ENCODE data around the gene BRF1.
A peak's percentile ranks its signal among the peaks of the same experiment; 100 is the strongest.
"Not testable (repeated sequence)": the region's sequence is repeated elsewhere in the genome, so short reads cannot be mapped to it uniquely, and the experiment has no call there.

Gene BRF1

DNA sequence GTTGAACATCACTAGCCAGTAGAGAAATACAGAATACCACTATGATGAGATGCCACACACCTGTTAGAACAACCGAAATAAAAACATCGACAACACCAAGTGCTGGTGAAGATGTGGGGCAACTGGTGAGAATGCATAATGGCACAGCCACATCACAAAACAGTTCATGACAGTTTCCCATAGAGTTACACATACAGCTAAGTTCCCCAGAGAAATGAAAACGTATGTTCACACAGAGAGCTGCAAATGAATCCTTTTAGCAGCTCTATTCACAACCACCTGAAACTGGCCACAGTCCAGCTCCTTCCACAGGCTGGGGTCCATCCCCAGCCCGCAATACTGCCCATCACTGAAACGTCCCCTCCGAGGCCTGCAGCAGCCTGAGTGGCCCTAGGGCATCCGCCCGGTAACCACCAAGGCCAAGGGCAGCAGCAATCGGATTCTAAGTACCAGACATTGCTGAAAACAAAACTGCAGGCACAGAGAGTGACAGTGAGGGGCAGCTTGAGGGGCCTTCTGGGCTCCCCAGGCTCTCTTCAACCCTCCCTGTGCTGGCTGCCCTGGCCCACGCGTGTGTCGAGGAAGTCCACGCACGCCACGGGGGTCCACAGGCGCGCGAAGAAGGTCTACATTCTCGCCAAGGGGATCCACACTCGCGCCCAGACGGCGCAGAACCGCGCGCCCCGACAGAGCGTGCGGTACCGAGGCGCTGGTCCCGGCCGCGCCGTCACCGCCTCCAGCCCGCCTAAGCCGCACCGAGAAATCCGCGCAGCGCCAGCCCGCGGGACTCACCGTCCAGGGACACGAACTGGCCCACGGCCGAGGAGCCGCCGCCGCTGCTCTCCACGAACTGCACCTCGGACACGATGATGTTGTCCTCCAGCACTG, 903 bp downstream of the BRF1 start:
- Histone ChIP-seq H3K36me3 (0 out of 2 replicates have a peak, but pooled peaks cover 3% of the 10 kb centered on the region), H3K4me1 (peaks cover 2% of the 10 kb centered on the region), H3K9me3 (no peaks in the 10 kb centered on the region), H3K4me3 (ENCODE audit: low read depth, low read length) (peak overlapping the region; percentile 93), H3K27me3 (no peaks in the 10 kb centered on the region)
- no peak for TF ChIP-seq CTCF (IDR thresholded peaks at IDR 0.05; ENCODE audit: low read depth, low read length)
- DNase-seq: peak; percentile 33

DNA sequence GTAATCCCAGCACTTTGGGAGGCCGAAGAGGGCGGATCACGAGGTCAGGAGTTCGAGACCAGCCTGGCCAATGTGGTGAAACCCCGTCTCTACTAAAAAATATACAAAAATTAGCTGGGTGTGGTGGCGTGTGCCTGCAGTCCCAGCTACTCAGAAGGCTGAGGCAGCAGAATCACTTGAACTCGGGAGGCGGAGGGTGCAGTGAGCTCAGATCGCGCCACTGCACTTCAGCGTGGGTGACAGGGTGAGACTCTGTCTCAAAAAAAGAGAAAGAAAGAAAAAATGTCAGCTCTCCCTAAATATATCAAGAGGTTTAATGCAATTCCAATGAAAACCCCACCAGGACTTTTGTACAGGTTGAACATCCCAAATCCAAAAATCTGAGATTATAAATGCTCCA, 3.5 kb downstream of the BRF1 start:
- not testable (repeated sequence) for H3K9me3 ChIP-seq; H3K27me3 ChIP-seq; DNase-seq; H3K4me3 ChIP-seq (ENCODE audit: low read depth, low read length); H3K36me3 ChIP-seq
- peaks cover 21% of the 10 kb centered on the region for H3K4me1 ChIP-seq

DNA sequence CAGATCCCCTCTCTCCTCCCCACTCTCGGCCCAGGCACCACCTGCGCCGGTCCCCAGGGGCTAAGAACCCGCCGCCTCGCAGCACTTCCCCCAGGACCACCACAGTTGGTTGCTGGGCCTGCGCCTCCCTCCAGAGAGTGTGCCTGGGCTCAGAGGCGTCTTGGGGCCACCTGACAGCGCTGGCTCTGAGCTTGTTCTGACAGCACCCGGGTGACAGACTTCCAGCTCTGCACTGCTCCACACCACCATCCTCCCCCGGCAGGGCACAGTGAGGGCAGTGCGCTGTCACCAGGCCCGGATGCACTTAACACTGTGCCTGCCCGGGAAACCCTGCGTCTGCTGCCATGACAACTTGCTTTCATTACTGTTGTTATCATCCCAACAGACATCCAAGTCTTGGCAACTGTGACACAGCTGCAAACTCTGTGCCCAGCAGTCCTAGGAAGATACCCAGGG, 6.6 kb downstream of the BRF1 start:
- no peak for TF ChIP-seq CTCF (IDR thresholded peaks at IDR 0.05; ENCODE audit: low read depth, low read length)
- Histone ChIP-seq H3K4me3 (ENCODE audit: low read depth, low read length) (peak overlapping the region; percentile 44), H3K9me3 (no peaks in the 10 kb centered on the region), H3K36me3 (0 out of 2 replicates have a peak, but pooled peaks cover 3% of the 10 kb centered on the region), H3K4me1 (peaks cover 21% of the 10 kb centered on the region), H3K27me3 (no peaks in the 10 kb centered on the region)
- peak; percentile 95 for DNase-seq

DNA sequence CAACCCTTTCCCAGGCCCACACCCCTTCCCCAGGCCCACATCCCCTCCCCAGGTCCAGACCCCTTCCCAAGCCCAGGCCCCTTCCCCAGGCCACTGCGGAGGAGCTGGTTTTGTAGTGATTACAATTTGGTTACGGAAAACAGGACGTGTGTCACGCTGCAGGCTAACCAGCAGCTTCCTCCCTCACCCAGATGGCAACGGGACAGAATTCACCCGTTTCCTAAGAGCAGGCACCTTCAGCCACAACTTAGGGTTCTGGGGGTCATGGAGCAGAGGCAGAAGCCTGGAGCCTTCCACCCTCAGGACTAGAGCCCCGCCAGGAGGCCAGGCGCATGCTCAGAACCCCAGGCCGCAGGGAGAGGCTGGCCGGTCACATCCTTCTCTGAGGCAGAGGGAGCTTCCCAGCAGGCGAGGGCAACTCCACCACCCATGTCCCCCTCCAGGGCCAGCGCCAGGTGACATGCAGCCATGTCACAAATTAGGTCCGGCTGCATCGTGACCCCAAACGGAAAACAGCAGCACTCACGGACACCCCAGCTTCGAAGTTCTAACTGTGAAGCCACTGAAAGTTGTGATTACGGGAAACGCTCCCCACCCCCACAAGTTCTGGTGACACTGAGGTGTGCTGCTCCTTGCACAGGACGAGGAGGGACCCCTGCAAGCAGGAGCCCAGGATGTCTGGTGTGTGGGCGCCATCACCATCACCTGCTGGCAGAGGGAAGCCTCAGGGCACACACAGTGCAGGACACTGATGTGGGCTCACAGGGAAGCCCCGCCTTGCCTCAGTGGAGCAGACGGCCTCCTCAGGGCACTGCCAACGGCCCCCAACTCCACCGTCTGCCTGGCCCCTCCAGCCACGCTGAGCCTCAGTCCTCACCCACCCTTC, 7.7 kb downstream of the BRF1 start:
- Histone ChIP-seq H3K4me3 (ENCODE audit: low read depth, low read length) (peak overlapping the region; percentile 44), H3K36me3 (0 out of 2 replicates have a peak, but pooled peaks cover 3% of the 10 kb centered on the region), H3K9me3 (no peaks in the 10 kb centered on the region), H3K27me3 (no peaks in the 10 kb centered on the region), H3K4me1 (peaks cover 21% of the 10 kb centered on the region)
- peak; percentile 36 for DNase-seq
- TF ChIP-seq CTCF (IDR thresholded peaks at IDR 0.05; ENCODE audit: low read depth, low read length): no peak

DNA sequence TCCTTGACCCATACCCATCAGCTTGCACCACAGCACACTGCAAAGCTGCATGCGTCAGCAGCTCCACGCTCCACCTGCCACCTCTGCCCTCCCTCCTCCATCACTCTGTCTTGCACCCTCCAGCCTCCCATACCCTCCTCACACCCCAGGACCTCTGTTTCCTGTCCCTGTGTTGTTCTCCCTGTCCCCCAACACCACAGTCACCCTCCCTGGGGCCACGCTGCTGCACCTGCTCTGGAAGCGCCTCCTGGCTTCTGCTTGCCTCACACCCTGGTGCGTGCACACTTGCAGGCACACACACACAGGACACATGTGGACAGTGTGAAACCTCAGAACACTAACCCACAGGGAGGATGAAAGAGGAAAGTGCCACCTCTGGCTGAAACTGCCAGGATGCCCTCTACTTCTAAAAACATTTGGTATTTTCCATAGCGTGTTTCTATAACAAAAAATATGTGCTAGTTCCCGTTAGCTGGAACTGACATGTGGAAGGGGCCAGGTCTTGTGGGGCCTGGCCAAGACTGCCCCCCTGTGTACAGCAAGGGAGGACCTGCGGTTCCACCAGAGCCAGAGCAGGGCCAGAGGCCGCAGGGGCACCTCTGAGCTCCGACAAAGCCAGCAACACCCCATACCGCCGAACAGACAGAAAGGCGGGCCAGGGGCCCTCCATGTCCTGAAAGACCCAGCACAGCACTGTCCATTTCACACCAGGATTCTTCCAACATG, 10.0 kb downstream of the BRF1 start:
- Histone ChIP-seq H3K27me3 (no peaks in the 10 kb centered on the region), H3K4me3 (ENCODE audit: low read depth, low read length) (no peak overlapping the region), H3K36me3 (no peaks in the 10 kb centered on the region), H3K4me1 (peaks cover 28% of the 10 kb centered on the region), H3K9me3 (no peaks in the 10 kb centered on the region)
- TF ChIP-seq CTCF (IDR thresholded peaks at IDR 0.05; ENCODE audit: low read depth, low read length): peak; percentile 43
- peak; percentile 39 for DNase-seq

DNA sequence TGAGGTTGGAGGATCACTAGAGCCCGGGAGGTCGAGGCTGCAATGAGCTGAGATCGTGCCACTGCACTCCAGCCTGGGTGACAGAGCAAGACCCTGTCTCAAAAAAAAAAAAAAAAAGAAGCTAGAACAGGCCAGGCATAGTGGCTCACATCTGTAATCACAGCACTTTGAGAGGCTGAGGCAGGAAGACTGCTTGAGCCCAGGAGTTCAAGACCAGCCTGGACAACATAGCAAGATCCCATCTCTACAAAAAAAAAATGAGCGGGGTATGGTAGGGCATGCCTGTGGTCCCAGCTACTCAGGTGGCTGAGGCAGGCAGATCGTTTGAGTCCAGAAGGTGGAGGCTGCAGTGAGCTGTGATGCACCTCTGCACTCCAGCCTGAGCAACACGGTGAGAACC, 11.9 kb downstream of the BRF1 start:
- not testable (repeated sequence) for H3K27me3 ChIP-seq, DNase-seq

More for the DNA sequence above, 11.9 kb downstream of the BRF1 start:
- peaks cover 22% of the 10 kb centered on the region for H3K4me1 ChIP-seq
- H3K4me3 ChIP-seq (ENCODE audit: low read depth, low read length); H3K9me3 ChIP-seq; H3K36me3 ChIP-seq: not testable (repeated sequence)
